Left ventricle myocardium inferior (tissue), 1 donor: ENCODE results near the gene TRMT61A. TPM values are rescaled to one million over a fixed set of nuclear protein-coding genes. Genes with fewer than 3 reads are reported as not detected.

ENCODE experiments used
- DNase-seq: peaks from one replicate; pipeline ENCODE4 v3.0.0-alpha.2; 2020
- H3K27ac ChIP-seq: fragments of 200-600 bp; replicated peaks from 2 replicates; pipeline ENCODE4 v1.8.0; 2021
- H3K27me3 ChIP-seq: fragments of 200-600 bp; 2 replicates; pipeline ENCODE4 v1.8.0; 2021; ENCODE audit warnings: low read depth
- H3K36me3 ChIP-seq: fragments of 200-600 bp; 2 replicates; pipeline ENCODE4 v1.8.0; 2021
- H3K4me1 ChIP-seq: fragments of 200-600 bp; 2 replicates; pipeline ENCODE4 v1.8.0; 2021
- H3K4me3 ChIP-seq: fragments of 200-600 bp; 2 replicates; pipeline ENCODE4 v1.8.0; 2021; ENCODE audit warnings: mild to moderate bottlenecking, moderate library complexity
- H3K9me3 ChIP-seq: fragments of 200-600 bp; replicated peaks from 2 replicates; pipeline ENCODE4 v1.8.0; 2021
- intact Hi-C: fragments of 100-400 bp; cut with micrococcal nuclease; formaldehyde crosslinking; loops from one replicate; pipeline ENCODE4 v1.11.0; 2022
- total RNA-seq: library from RNA; stranded (reverse); fragmentation: NEBNext Ultra II Directional; extraction: Animal tissue kit (Norgen Biotek cat#: 25700); gene quantifications from one replicate; pipeline ENCODE4 v1.2.1, GENCODE V29; 2021
- TF ChIP-seq, protein P1 (sequence below): fragments of 200-600 bp; IDR thresholded peaks from 2 replicates; pipeline ENCODE4 v1.8.0; 2021; ENCODE audit warnings: antibody characterized with exemption, mild to moderate bottlenecking, borderline replicate concordance
- donor health status: DM: no; HTN: yes; CAD: no; lungs with severe emphysema.

Gene TRMT61A
- total RNA-seq, 1 donor from 2014 or later = 5.9 TPM

DNA sequence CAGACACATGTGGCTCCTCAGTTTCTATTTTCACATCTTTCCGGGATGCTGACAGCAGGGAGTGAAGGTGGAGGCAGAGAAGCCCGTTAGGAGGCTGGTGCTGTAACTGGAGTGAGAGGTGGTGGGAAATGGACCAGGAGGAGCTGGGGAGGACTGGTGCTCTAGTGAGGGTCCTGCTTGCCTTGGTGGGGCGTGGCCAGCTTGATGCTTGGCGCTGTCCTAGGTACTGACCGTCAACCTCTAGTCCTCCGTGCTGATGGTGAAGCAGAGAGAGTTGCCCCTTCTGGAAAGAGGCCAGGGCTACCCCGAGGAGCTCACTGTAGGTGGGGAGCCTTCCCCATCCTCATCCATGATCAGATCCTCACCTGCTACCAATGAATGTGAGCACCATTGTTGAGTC lies 1.4 kb downstream of the TRMT61A start:
- Histone ChIP-seq H3K27ac (no peak overlapping the region), H3K4me1 (peaks cover 58% of the 10 kb centered on the region), H3K4me3 (peak overlapping the region; percentile 89), H3K36me3 (peaks cover 23% of the 10 kb centered on the region), H3K9me3 (no peaks in the 10 kb centered on the region), H3K27me3 (no peaks in the 10 kb centered on the region)
- TF ChIP-seq, protein P1, sequence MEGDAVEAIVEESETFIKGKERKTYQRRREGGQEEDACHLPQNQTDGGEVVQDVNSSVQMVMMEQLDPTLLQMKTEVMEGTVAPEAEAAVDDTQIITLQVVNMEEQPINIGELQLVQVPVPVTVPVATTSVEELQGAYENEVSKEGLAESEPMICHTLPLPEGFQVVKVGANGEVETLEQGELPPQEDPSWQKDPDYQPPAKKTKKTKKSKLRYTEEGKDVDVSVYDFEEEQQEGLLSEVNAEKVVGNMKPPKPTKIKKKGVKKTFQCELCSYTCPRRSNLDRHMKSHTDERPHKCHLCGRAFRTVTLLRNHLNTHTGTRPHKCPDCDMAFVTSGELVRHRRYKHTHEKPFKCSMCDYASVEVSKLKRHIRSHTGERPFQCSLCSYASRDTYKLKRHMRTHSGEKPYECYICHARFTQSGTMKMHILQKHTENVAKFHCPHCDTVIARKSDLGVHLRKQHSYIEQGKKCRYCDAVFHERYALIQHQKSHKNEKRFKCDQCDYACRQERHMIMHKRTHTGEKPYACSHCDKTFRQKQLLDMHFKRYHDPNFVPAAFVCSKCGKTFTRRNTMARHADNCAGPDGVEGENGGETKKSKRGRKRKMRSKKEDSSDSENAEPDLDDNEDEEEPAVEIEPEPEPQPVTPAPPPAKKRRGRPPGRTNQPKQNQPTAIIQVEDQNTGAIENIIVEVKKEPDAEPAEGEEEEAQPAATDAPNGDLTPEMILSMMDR = no peak
- DNase-seq = no peak
- intact Hi-C loops = no loop called here

DNA sequence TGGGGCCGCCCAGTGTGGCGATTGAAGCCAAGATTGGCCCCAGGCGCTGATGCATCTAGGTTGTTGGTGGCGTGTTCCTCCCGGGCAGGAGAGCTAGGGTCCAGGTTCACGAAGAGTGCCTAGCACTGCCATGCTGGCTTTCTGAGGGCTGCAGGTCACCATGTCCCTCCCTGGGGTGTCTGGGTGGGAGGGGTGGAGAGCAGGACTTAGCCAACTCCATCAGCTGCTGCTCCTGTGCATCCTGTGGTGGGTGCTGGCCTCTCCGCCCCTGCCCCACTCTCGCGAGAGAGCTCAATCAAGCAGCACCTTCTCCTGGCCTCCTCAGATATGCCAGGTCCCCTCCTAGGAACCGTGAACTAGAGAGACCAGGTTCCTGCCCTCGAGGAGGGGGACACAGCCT lies 1.8 kb downstream of the TRMT61A start:
- Histone ChIP-seq H3K4me3 (no peak overlapping the region), H3K36me3 (peaks cover 23% of the 10 kb centered on the region), H3K4me1 (peaks cover 54% of the 10 kb centered on the region), H3K9me3 (no peaks in the 10 kb centered on the region), H3K27ac (no peak overlapping the region), H3K27me3 (no peaks in the 10 kb centered on the region)
- DNase-seq = no peak
- intact Hi-C loops = no loop called here
- TF ChIP-seq, protein P1 = no peak

DNA sequence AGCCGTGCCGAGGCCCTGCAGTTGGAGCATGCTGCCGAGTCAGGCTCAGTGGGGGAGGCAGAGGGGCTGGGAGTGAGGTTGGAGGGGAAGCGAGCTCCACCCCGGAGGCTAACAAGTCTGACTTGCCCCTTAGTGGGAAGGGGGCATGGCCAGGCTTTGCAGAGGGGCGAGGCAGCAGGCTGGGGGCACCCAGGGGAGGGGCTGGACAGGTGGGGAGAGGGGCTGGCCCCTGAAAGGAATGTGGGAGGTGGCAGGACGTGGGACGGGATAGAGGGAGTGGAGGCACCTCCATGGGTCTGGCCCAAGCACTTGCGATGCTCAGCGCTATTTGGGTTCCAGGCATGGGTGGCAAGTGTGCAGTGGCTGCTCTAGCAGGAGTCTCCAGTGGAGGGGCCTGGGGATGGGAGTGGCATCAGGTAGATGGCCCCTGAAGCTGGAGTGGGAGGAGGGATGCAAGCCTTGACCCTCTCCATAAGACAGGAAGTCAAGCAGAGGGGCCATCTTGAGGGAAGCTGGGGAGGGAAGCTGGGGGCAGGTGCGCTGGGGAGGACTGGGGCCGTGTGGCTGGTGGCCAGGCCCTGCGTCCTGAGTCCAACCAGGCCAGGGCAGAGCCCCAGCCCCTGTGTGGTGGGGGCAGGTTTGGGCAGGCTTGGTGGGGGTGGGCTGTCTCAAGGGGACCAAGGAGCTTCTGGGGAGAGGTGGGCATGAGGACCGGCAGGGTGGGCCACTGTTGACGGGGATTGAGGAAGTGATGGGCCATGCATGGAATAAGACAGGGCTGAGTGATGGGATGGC lies 2.6 kb downstream of the TRMT61A start:
- DNase-seq = no peak
- no peak overlapping the region for H3K27ac ChIP-seq
- intact Hi-C loops = no loop called here
- H3K9me3 ChIP-seq = no peaks in the 10 kb centered on the region
- no peak overlapping the region for H3K4me3 ChIP-seq
- peaks cover 46% of the 10 kb centered on the region for H3K4me1 ChIP-seq
- no peaks in the 10 kb centered on the region for H3K27me3 ChIP-seq
- TF ChIP-seq, protein P1 = no peak
- H3K36me3 ChIP-seq = peaks cover 23% of the 10 kb centered on the region

DNA sequence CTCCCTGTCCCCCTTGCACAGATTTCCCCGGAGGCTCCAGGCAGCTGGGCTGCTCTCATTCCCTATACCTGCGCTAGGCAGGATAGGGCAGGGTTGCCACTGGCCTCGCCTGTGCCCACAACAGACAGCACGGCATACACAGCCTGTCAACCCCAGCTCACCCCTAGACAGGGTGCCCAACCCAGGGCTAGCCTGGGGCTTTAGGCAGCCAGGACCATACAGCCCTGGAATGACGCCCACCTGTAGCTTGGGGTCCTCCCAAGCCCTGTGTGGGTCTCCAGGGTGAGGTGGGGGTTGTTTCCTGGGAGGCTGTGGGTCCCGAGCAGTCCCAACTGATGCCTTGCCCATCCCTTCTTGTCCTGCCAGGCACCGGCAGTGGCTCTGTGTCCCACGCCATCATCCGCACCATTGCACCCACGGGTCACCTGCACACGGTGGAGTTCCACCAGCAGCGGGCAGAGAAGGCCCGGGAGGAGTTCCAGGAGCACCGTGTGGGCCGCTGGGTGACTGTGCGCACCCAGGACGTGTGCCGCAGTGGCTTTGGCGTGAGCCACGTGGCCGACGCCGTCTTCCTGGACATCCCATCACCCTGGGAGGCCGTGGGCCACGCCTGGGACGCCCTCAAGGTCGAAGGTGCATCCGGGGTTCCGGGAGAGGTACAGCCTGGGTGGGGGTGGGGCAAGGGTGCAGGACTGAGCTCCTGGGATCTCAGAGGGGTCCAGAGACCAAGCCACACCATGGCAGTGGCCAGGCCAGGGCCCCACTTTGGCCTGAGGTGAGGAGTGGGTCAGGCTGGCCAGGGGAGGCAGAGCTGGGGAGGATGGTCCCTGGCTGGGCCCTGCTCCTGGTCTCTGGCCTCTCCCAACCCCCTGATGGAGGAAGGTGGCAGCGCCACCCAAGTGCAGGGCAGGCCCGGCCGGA lies 3.5 kb downstream of the TRMT61A start:
- DNase-seq = no peak
- Histone ChIP-seq H3K27me3 (no peaks in the 10 kb centered on the region), H3K4me3 (no peak overlapping the region), H3K27ac (no peak overlapping the region), H3K36me3 (peaks cover 23% of the 10 kb centered on the region), H3K4me1 (peaks cover 38% of the 10 kb centered on the region), H3K9me3 (no peaks in the 10 kb centered on the region)
- intact Hi-C loops = no loop called here
- TF ChIP-seq, protein P1 = no peak

DNA sequence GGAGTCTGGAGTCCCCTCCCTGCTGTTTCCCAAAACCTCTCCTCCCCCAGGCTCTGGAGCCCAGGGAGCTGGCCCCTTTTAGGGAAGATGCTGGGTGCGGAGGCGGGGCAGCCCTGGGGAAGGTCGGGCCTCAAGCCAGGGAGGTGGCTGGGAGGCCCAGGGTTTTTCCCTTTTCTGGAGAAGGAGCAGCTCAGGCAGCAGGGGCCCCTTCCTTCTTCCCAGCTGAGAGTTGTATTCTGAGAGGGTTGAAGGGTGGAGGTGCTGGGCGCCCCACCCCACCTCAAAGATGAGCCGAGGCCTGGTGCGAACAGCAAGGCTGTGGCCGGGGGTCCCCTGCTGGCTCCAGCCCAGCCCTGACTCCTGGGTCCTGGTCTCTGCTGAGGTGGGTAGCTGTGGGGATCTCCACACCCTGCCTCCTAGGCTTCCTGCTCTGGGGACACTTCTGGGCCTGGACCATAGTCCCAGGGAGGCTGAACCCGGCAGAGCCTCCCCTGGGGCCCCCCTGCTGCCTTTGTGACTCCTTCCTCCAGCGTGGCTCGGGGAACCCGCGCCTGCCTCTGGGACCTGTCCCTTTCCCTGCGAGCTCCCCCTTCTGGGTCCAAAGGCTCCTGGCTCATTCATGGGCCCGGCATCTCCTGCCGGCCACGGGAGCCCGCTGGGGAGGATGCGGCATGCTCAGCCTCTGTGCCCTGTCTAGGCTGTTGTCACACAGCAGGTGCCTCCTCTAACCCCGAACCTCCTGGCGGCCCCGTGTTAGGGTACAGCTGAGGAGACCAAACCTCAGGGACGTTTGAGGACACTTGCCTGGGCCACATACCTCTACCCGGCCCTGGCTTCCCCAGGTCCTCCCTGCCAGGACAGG lies 4.4 kb downstream of the TRMT61A start:
- Histone ChIP-seq H3K4me3 (no peak overlapping the region), H3K4me1 (peaks cover 34% of the 10 kb centered on the region), H3K36me3 (peaks cover 23% of the 10 kb centered on the region), H3K27me3 (no peaks in the 10 kb centered on the region), H3K9me3 (no peaks in the 10 kb centered on the region), H3K27ac (no peak overlapping the region)
- TF ChIP-seq, protein P1 = no peak
- intact Hi-C loops = no loop called here
- DNase-seq = no peak
